GM23338 (cell line): ENCODE results near the gene EYS. TPM values are rescaled to one million over a fixed set of nuclear protein-coding genes. Genes with fewer than 3 reads are reported as not detected.

Experiments used
- ATAC-seq: fragments of 200-7000 bp; cut with Tn5 transposase; 3 replicates; pipeline ENCODE4 v1.9.1; 2020
- DNase-seq: peaks from one replicate; pipeline ENCODE4 v3.0.0-alpha.2; 2015; ENCODE audit warnings: low spot score
- H2AFZ ChIP-seq: fragments of 200-600 bp; sonication (generic); 2 replicates; pipeline ENCODE4 v1.8.0; 2016; ENCODE audit warnings: antibody characterized with exemption, mild to moderate bottlenecking, moderate library complexity
- H3F3A ChIP-seq: fragments of 200-600 bp; sonication (generic); replicated peaks from 2 replicates; pipeline ENCODE4 v1.8.0; 2017; ENCODE audit warnings: antibody characterized with exemption, mixed run types, low read depth
- H3K27ac ChIP-seq: fragments of 200-600 bp; sonication (generic); 2 replicates; pipeline ENCODE4 v1.6.1; 2016; ENCODE audit warnings: low read depth
- H3K27me3 ChIP-seq: fragments of 200-600 bp; sonication (generic); 2 replicates; pipeline ENCODE4 v1.8.0; 2016; ENCODE audit warnings: mild to moderate bottlenecking, mixed run types, moderate library complexity; ENCODE audit not compliant: insufficient read depth
- H3K36me3 ChIP-seq: fragments of 200-600 bp; sonication (generic); 2 replicates; pipeline ENCODE4 v1.8.0; 2016; ENCODE audit warnings: mild to moderate bottlenecking; ENCODE audit not compliant: insufficient read depth
- H3K4me1 ChIP-seq: fragments of 200-600 bp; sonication (generic); 2 replicates; pipeline ENCODE4 v1.8.0; 2016; ENCODE audit warnings: mild to moderate bottlenecking, moderate library complexity; ENCODE audit not compliant: insufficient read depth
- H3K4me2 ChIP-seq: fragments of 200-600 bp; sonication (generic); 2 replicates; pipeline ENCODE4 v1.7.1; 2017; ENCODE audit warnings: mixed run types
- H3K4me3 ChIP-seq: fragments of 200-600 bp; sonication (generic); 2 replicates; pipeline ENCODE4 v1.6.1; 2016; ENCODE audit warnings: mixed run types
- H3K79me2 ChIP-seq: fragments of 200-600 bp; sonication (generic); replicated peaks from 2 replicates; pipeline ENCODE4 v1.8.0; 2017; ENCODE audit warnings: mild to moderate bottlenecking; ENCODE audit not compliant: insufficient read depth
- H3K9me2 ChIP-seq: fragments of 200-600 bp; sonication (generic); 2 replicates; pipeline ENCODE4 v1.8.0; 2017; ENCODE audit not compliant: insufficient read depth
- H4K20me1 ChIP-seq: fragments of 200-600 bp; sonication (generic); replicated peaks from 2 replicates; pipeline ENCODE4 v1.8.0; 2017; ENCODE audit warnings: mild to moderate bottlenecking; ENCODE audit not compliant: insufficient read depth
- H3K27ac Mint-ChIP-seq: 2 replicates; pipeline ENCODE4 v1.8.0; 2020; ENCODE audit warnings: inconsistent platforms, mild to moderate bottlenecking, moderate library complexity, mixed read lengths
- H3K27me3 Mint-ChIP-seq: 3 replicates; pipeline ENCODE4 v1.8.0; 2022; ENCODE audit warnings: low read depth, mild to moderate bottlenecking, moderate library complexity, mixed read lengths, inconsistent platforms; ENCODE audit not compliant: insufficient read depth, poor library complexity
- H3K36me3 Mint-ChIP-seq: 3 replicates; pipeline ENCODE4 v1.8.0; 2021; ENCODE audit warnings: low read depth, mild to moderate bottlenecking, inconsistent platforms, moderate library complexity, mixed read lengths
- H3K4me1 Mint-ChIP-seq: 3 replicates; pipeline ENCODE4 v1.8.0; 2020; ENCODE audit warnings: mild to moderate bottlenecking, inconsistent platforms, mixed read lengths
- H3K4me3 Mint-ChIP-seq: 3 replicates; pipeline ENCODE4 v1.8.0; 2021; ENCODE audit warnings: moderate library complexity, mild to moderate bottlenecking, inconsistent platforms, mixed read lengths
- H3K9me3 Mint-ChIP-seq: 3 replicates; pipeline ENCODE4 v1.8.0; 2020; ENCODE audit warnings: moderate library complexity, mild to moderate bottlenecking, inconsistent platforms, mixed read lengths
- CREB1 ChIP-seq: fragments of 250-450 bp; sonication (Bioruptor Pico); IDR thresholded peaks from 2 replicates; pipeline ENCODE4 v1.5.0; 2020; ENCODE audit warnings: low read depth, mild to moderate bottlenecking, moderate library complexity
- EZH2 ChIP-seq: fragments of 200-600 bp; sonication (generic); IDR thresholded peaks from one replicate; pipeline ENCODE4 v1.8.0; 2017; ENCODE audit warnings: antibody characterized with exemption, mild to moderate bottlenecking, low read depth; ENCODE audit not compliant: unreplicated experiment
- JUNB ChIP-seq: IDR thresholded peaks from one replicate; pipeline ENCODE4 v1.6.1; 2016; ENCODE audit warnings: antibody characterized with exemption; ENCODE audit not compliant: unreplicated experiment
- NANOG ChIP-seq: IDR thresholded peaks from 2 replicates; pipeline ENCODE4 v1.6.1; 2016; ENCODE audit warnings: antibody characterized with exemption, borderline replicate concordance
- STAT1 ChIP-seq: IDR thresholded peaks from one replicate; pipeline ENCODE4 v1.6.1; 2016; ENCODE audit warnings: antibody characterized with exemption; ENCODE audit not compliant: unreplicated experiment
- ZNF331 ChIP-seq: fragments of 250-450 bp; sonication (Bioruptor Pico); IDR thresholded peaks from 2 replicates; pipeline ENCODE4 v1.5.0; 2020; ENCODE audit warnings: low read depth, mild to moderate bottlenecking, moderate library complexity
- ZNF462 ChIP-seq: fragments of 250-450 bp; sonication (Bioruptor Pico); IDR thresholded peaks from 2 replicates; pipeline ENCODE4 v1.5.0; 2020; ENCODE audit warnings: mild to moderate bottlenecking, moderate library complexity
- polyA plus RNA-seq: library from polyadenylated mRNA; unstranded; fragments of >200 nt; fragmentation: Nextera tagmentation; extraction: Ambion mirVana; gene quantifications from 2 replicates; pipeline ENCODE4 v1.2.1, GENCODE V29; 2016
- total RNA-seq: library from RNA; depleted of rRNA; stranded (reverse); fragments of >200 nt; shearing (Covaris generic); gene quantifications from 2 replicates; pipeline ENCODE4 v1.2.3, GENCODE V29; 2014
- TF ChIP-seq, protein P1 (sequence below), 2 experiments: fragments of 200-600 bp in 1 of 2; sonication (generic) in 1 of 2; conservative IDR thresholded peaks; 2 replicates each; pipeline versions ENCODE4 v1.5.1 to v1.6.1; 2016 to 2017; ENCODE audit warnings: antibody characterized with exemption in 2 of 2, low read depth in 2 of 2, mild to moderate bottlenecking in 2 of 2, moderate library complexity in 1 of 2
- TF ChIP-seq, protein P2 (sequence below): IDR thresholded peaks from one replicate; pipeline ENCODE4 v1.6.1; 2018; ENCODE audit warnings: antibody characterized with exemption; ENCODE audit not compliant: unreplicated experiment

Gene EYS
- total and polyA plus RNA-seq, 2 experiments from 2014 or later = 0.38 to 0.52 TPM

DNA sequence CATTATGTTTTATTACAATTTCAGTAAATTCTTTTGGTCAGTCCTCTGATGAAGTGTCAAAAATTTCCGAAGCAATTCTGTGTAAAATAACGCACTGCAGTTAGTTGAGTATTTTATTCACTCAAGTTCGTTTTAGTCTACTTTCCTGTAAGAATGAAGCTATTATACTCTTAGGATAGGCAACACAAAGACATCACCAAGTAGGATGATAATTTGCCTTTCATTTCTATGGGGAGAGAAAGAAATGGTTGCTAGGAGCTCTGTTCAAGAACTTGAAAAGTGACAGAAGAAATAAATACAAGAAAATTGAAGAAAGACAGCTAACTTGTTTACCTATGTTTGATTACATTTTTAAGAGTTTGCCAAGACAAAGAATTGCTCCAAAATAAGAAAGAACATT is 290.4 kb downstream of the EYS start:
- H3K4me2 ChIP-seq = no peak overlapping the region
- no peaks in the 10 kb centered on the region for H3K9me2 ChIP-seq
- H3K4me1 Mint-ChIP-seq = peaks cover 5% of the 10 kb centered on the region
- H2AFZ ChIP-seq = no peak overlapping the region
- H3K9me3 Mint-ChIP-seq = peaks cover 6% of the 10 kb centered on the region; the same call in 2 of the 3 replicates
- H3K4me3 ChIP-seq = no peak overlapping the region
- H3K4me3 Mint-ChIP-seq = no peak overlapping the region
- no peak for ATAC-seq
- no peaks in the 10 kb centered on the region for H3K27me3 Mint-ChIP-seq
- no peaks in the 10 kb centered on the region for H3K36me3 ChIP-seq
- TF ChIP-seq, protein P1, sequence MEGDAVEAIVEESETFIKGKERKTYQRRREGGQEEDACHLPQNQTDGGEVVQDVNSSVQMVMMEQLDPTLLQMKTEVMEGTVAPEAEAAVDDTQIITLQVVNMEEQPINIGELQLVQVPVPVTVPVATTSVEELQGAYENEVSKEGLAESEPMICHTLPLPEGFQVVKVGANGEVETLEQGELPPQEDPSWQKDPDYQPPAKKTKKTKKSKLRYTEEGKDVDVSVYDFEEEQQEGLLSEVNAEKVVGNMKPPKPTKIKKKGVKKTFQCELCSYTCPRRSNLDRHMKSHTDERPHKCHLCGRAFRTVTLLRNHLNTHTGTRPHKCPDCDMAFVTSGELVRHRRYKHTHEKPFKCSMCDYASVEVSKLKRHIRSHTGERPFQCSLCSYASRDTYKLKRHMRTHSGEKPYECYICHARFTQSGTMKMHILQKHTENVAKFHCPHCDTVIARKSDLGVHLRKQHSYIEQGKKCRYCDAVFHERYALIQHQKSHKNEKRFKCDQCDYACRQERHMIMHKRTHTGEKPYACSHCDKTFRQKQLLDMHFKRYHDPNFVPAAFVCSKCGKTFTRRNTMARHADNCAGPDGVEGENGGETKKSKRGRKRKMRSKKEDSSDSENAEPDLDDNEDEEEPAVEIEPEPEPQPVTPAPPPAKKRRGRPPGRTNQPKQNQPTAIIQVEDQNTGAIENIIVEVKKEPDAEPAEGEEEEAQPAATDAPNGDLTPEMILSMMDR (conservative IDR thresholded peaks at IDR 0.05; ENCODE audit: low read depth in 2 of 2) = no peak
- no peak for TF ChIP-seq EZH2
- no peak for TF ChIP-seq NANOG
- TF ChIP-seq CREB1 = no peak
- TF ChIP-seq ZNF462 (CRISPR knock-in tag) = no peak
- TF ChIP-seq STAT1 = no peak
- TF ChIP-seq ZNF331 (CRISPR knock-in tag) = no peak
- no peak for TF ChIP-seq JUNB
- TF ChIP-seq, protein P2, sequence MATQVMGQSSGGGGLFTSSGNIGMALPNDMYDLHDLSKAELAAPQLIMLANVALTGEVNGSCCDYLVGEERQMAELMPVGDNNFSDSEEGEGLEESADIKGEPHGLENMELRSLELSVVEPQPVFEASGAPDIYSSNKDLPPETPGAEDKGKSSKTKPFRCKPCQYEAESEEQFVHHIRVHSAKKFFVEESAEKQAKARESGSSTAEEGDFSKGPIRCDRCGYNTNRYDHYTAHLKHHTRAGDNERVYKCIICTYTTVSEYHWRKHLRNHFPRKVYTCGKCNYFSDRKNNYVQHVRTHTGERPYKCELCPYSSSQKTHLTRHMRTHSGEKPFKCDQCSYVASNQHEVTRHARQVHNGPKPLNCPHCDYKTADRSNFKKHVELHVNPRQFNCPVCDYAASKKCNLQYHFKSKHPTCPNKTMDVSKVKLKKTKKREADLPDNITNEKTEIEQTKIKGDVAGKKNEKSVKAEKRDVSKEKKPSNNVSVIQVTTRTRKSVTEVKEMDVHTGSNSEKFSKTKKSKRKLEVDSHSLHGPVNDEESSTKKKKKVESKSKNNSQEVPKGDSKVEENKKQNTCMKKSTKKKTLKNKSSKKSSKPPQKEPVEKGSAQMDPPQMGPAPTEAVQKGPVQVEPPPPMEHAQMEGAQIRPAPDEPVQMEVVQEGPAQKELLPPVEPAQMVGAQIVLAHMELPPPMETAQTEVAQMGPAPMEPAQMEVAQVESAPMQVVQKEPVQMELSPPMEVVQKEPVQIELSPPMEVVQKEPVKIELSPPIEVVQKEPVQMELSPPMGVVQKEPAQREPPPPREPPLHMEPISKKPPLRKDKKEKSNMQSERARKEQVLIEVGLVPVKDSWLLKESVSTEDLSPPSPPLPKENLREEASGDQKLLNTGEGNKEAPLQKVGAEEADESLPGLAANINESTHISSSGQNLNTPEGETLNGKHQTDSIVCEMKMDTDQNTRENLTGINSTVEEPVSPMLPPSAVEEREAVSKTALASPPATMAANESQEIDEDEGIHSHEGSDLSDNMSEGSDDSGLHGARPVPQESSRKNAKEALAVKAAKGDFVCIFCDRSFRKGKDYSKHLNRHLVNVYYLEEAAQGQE = no peak
- H3K27me3 ChIP-seq = no peaks in the 10 kb centered on the region
- no peak for DNase-seq
- no peak overlapping the region for H3K27ac Mint-ChIP-seq
- H3K4me1 ChIP-seq = peaks cover 5% of the 10 kb centered on the region; the same call in 1 of the 2 replicates
- no peaks in the 10 kb centered on the region for H3K79me2 ChIP-seq
- H3K27ac ChIP-seq = no peak overlapping the region
- H3K36me3 Mint-ChIP-seq = no peaks in the 10 kb centered on the region
- no peaks in the 10 kb centered on the region for H4K20me1 ChIP-seq
- no peaks in the 10 kb centered on the region for H3F3A ChIP-seq
